GM21515 (cell line): ENCODE measurements around the gene SPAG17.

Source experiments
- ATAC-seq: cut with Tn5 transposase; IDR thresholded peaks from one replicate; pipeline ENCODE4 v1.9.1; 2021; ENCODE audit not compliant: unreplicated experiment

SPAG17 gene

DNA sequence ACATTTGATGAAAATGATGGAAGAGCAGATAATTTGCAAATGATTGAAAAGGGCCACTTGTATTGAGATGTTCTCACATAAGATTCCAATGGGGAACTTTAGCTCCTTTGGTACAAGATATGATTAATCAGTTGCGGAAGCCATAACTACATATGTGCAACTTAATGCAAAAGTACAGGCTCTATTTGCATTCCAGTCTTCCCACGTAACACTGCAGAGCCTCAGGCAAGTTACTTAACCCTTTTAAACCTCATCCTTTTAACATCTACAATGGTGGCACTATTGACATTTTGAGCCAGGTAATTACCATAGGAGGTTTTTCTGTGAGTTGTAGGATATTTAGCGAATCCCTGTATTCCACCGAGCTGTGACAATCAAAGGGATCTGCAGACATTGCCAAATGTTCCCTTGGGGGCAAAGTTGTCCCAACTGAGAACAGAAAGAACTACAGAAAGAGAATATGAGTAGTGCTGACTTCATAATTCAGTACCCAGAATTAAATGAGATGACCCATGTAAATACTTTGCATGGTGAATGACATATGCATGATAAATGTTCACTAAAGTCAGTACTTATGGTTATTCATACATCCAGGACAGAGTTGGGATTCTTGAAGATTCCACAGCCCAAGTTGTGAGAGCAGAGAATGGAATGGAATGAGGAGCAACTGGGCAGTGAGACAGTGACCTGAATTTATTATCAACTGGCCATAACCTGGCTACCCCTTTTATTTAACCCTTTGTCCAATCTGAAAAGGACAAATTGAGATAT lies 62.6 kb downstream of the SPAG17 start:
- no peak for ATAC-seq

DNA sequence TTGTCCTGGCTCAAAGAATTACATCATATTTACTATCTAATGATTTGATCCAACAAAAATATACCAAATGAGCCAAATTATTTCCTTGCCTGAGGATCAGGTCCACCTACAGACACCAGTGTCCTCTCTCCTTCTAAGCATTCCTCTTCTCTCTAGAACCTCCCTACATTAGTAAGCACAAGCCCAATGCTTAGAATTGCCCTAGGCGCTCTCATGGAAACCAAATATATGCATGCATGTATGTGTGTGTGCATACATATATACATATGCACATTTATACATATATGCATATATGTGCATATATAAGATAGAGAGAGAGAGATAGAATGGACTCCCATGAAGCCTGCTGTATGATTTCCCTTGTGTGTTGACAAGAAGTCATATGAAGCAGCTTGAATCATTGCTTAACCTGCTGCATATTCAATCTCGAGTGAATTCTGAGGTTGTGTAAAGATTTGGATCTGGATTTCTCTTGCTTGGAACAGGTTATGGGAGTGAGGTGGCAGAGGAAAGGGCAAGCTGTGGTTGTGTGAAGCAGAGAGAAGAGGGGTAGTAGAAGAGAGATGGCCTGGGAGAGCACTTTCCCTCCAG lies 66.1 kb downstream of the SPAG17 start:
- no peak for ATAC-seq

DNA sequence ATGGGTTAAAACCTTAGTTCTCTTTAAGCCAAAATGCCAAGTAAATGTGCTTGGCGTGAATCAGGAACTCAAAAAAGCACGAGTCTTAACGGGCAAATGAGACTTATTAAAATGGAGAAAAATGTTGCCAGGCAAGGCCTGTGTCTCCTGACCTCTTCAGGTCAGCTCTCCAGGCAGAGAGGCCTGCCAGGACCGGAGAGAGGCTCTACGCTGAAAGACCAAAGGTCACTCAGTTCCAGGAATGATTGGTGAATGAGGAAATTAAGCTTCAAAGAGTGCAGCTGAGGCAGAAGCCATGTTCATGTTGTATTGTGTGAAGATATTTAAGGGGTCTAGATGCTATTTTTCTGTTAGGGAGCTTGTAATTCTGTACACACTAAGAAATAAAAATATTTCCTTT lies 66.6 kb downstream of the SPAG17 start:
- no peak for ATAC-seq

DNA sequence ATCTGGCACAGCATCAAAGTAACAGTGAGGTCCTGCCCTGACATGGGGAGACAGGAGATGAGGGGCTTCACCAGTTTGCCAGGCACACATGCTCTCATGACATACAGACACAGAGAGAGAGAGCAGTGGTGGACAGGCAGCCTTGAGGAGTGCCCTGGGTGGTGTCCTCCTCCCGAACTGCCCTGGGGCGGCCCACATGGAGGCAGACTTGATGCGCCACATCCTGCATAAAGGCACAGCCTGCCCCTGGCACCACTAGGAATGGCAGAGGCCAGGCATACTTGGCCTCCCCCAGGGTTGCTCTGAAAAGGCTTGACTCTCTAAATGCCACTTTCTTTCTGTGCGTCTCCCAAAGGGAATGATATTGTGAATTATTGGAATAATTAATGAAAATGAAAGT lies 67.5 kb downstream of the SPAG17 start:
- no peak for ATAC-seq

DNA sequence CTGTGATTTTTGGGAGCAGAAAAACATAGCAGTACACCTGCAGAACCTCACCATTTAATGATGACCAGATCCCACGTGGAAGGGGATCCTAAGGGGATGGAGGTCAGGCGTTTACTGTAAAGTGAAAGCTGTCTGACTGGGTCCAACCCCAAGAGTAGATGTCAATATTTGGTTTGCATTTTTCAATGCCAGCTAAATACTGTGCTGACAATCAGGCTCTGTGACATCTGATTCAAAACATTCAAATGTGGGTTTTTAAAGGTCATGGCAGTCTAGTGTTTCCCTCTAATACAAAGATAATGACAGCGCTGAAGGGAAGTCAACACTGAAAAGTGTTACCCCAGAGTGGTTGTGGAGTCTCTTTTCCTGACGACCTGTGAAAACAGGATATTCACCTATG lies 68.1 kb downstream of the SPAG17 start:
- no peak for ATAC-seq

DNA sequence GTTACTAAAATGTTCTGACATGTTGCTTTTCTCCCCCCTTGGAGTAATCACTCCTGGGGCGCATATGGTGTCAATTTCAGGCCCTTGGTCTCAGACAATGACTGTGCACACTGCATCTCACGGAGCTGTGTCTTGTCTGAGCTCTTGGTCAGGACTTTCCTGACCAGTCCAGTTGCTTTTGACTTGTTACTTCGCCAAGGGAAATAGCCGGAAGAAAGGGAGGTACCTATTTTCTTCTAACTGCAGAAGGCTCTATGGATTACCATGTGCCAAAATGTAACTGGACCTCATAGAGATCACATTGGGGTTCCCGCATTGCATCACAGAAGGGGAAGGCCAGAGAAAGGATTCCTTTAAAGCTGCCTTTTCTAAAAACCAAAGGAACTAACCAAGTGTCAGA lies 68.6 kb downstream of the SPAG17 start:
- no peak for ATAC-seq

DNA sequence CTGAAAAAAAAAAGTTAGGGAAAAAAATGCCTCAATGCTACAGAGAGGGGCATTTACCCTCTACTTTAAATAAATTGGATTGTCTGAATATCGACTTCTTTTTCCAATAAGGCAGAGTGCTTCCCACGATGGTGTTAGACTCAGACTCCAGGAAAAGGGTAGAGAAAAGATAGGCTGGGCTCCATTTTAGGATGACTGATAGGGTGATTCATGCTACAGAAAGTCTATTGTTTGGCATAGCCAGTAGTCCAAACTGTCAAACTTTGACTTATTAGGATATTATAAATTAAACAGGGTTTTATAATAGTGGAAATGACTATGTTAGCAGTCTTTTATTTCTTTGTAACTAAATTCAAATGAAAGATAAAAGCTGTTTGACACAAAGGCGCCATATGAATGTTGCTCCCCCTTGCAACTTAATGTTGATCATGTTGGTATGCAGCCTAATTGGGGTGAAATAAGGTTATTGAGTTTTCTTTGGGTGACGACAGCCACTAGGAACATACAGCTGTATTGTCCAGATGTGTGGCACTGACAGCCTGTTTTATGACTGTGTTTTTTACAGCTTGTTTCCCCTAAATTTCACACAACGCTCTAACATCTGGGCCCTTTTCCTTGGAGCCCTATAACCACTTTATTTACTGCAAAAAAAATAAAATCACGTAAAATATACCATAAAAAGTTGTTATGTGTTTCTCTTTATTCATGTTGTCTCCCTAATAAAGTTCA lies 69.3 kb downstream of the SPAG17 start:
- ATAC-seq, result no peak

DNA sequence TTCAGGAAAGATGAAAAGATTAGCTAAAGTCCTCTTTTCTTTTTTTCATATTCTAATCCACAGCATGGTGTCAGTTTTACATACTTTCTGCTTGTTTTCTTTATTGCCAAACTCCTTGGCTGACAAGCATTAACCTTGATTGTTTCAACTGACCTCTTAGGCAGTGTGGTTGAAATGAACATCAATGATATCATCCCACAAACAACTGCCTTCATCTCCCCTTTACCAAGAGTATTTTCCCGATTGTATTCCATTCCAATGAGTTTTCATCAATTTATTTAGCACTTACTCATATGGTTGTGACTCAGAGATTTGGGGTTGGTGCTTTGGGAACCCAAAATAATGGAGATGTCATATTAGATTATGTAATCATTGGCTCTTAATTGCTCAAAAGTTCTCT lies 71.8 kb downstream of the SPAG17 start:
- ATAC-seq, result no peak

DNA sequence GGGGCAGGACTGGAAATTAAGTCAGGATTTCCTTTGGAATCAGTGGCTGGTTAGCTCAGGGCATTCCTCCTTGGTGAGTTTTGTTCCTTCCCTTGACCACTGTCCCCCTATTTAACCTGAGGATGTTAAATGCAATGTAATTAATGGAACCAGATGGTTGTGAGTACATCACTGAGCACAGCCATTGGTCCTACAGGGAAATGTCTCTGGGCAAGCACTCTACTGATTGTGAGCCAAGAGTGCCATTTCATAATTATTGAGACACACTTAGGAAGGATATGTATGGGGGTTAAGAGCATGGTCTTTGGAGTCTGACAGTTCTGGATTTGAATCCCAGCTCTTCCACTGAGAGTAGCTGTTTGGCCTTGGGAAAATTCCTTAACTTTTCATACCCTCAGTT lies 74.4 kb downstream of the SPAG17 start:
- no peak for ATAC-seq

DNA sequence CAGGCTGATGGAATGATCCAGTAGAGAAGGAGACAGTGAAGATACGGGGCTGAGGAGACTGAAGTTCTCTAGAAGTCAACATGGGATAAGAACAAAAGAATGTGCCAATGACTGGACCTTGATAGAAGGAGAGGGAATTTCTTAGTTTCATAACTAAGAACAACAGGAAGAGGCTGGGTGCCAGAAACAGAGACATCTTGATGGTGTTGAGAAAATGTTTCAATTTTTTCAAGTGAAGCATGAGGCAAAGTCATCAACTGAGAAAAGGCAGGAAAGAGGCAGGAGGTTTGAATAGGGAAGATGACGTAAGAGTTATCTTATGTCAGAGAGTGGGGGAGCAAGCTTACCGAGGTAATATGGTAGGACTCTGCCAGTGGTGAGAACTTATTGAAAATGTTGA lies 80.1 kb downstream of the SPAG17 start:
- ATAC-seq, result no peak

DNA sequence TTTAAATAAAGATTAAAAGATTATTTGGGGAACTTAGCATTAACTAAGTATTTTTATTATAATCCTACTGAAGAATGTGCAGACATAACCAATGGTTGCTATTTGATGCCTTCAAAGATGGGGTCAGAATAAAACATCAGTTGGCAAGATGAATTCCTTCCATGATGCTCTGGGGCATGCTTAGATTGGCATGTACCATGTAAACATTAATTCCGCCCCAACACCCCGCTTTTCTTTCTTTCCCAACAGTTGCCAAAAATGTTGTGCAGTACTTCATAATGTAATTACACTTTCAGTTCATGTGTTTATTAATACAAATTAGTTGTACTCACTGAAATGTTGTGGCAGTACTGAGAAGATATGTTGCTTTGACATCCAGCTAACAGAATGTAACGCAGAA lies 82.6 kb downstream of the SPAG17 start:
- no peak for ATAC-seq

DNA sequence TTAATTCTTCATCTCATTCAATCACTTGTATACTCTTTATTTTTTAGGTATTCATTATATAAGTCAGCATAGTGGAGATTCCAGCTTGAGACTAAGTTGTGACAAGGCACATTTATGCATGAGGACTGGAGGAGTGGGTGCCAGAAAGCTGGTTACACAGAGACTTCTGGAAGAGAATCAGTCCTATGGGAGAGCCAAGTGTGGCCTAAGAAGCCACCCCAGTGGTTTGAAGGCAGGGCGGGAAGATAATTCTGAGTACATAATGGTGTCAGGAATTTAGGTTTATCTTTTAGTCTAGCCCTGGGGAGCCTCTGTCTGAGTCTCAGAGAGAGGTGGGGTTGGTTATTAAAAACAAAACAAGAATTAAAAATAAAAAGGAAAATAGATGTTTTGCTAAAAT lies 83.0 kb downstream of the SPAG17 start:
- no peak for ATAC-seq

DNA sequence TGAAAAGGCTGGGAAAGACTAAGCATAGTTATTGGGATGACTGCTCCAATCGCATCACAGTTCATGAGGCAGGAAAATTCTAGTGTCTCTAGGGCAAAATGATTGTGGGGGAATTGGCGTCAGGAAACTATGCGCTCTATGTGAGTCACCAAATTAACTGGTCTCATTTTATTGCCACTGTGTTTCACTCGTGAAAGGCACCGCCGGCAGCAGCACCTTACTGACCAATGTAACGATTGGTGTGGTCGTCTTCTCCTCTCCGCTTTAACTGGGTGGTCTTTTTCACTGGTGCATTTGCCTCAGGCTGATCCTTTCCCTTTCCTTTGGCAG lies 83.5 kb downstream of the SPAG17 start:
- no peak for ATAC-seq

DNA sequence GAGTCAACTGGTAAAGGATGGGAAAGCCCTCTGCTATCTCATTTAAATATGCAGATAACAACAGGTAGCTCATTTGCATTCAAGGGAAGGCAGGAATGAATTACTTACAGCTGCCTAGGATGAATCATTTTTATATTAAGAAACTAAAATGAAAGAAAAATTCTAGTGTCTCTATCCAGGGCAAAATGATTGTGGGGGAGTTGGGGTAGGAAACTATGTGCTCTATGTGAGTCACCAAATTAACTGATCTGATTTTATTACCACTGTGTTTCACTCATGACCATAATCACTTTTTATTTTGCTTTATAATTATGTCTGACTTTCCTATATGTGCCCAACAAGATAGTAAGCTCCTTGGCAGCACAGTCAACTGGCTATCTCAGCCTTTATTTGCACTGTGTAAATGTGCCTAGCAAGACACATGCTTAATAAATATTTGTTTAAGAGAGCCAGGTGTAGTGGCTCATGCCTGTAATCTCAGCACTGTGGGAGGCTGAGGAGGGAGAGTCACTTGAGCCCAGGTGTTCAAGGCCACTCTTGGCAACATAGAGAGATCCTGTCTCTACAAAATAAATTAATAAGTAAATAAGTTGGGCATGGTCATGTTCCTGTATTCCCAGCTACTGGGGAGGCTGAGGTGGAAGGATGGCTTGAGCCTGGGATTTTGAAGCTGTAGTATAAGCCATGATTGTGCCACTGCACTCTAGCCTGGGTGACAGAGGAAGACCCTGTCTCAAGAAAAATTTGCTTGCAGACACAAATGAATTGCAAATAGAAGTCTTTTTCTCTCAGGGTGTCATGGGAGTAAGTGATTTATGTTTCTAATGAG lies 84.1 kb downstream of the SPAG17 start:
- no peak for ATAC-seq

DNA sequence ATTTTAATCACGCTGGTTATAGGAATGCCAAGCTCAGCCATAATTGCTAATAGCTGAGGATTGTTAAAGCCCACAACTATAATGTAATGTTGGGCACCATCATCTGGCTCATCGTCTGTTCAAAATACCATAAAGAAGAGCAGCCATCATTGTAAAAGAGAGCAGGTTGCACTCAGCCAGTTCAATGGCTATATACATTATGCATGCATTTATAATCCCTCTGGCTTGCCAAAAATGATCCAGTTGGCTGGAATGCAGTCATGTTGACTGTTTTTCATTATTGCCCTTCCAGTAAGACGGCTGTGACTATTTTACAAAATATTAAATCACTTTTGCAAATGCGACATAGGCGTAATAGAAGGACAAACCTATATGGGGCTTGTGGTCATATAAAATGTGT lies 85.3 kb downstream of the SPAG17 start:
- ATAC-seq, result no peak

DNA sequence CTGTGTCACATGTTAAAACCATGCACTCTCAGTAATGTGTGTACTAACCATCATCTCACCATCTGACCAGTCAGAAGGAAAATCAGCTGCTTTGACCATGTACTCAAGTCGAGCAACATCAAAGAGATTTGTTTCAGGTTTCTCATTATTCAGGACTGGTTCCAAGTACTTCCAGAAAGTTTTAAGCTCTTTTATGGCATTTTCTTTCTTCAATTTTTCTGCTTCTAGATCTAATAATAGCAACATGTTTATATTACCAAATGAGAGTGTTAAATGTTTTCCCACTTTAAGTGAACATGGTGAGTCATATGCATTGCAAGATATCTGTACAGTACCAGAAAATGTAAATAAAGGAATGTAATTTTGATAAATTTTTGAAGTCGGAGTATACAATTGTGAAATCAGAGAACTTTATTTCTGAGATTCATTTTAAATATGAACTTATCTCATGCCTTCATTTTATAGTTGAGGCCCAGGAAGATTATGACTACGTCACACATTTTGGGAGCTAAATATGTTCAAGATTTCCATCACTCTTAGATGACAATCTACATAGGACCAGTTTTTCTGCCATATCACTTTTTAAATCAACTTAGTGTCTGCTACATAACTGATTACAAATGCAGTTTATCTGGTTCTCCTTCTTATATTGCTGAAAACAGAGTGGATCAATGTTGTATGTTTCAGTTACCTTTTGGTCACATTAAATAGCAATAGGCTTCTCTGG lies 87.2 kb downstream of the SPAG17 start:
- no peak for ATAC-seq

DNA sequence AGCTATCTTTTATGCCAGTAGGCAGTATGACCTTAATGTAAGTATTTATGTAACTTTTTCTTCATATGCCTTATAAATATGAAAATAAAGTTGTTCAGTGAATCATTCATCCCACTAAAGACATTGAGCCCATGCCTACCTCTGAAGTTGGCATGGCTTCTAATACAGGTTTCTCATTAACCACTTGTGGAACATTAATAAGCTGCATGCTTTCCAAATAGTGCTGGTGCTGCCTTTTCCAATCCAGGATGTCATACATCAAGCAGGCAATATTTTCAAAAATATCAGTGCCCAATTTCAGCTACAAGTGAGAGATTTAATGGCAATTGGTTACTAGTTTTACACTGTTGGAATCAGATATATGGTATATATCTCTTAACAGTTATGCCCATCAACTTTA lies 92.0 kb downstream of the SPAG17 start:
- ATAC-seq, result no peak

DNA sequence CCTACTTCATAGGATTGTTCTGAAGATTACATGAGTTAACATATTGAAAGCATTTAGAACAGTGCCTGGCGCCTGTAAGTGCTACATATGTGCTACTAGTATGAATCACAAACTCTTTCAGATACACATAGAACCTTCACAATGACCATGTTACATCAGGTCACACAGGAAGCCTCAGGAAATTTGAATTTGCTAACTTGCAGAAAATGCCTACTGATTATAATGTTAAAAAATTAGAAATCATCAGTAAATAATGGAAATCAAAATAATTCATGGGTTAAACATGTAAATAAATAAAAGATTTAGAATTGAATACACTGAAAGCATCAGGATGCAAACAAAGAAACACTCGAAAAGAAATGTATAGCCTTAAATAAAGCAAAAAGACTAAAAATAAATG lies 94.9 kb downstream of the SPAG17 start:
- no peak for ATAC-seq

DNA sequence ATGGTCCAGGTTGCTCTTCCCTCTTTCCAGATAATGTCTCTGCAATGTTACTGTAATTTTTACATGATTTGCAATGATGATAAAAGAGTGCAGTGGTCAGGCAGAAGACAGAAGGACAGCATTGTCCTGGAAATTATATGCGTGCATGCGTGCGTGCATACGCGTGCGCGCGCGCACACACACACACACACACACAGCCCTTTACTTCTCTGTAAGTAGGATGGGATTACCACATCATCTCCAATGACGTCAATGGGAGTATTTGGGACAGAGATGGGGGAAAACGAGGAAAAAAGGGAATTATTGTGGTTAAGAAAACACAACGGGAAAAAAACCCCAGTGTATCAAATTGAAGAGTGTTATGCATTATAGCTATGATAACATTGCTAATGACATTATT lies 99.7 kb downstream of the SPAG17 start:
- ATAC-seq, result no peak

DNA sequence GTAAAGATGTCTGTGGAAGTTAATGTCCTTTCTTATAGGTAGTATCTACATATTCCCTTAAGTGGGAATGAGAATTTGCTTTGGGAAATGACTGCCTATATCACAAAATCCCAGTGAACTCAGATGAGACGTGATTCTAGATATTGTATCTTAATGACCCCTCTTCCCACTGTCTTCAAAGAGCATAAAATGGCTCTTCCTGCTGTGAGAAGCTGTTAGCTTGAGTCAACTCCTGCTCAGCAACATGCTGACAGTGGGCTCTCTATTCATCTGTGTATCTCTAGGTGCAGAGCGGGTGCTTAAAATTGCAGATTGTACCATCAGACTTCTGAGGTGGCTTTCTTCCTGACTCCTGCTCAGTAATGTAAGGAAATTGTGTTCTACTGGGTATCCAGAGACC lies 100.6 kb downstream of the SPAG17 start:
- no peak for ATAC-seq

DNA sequence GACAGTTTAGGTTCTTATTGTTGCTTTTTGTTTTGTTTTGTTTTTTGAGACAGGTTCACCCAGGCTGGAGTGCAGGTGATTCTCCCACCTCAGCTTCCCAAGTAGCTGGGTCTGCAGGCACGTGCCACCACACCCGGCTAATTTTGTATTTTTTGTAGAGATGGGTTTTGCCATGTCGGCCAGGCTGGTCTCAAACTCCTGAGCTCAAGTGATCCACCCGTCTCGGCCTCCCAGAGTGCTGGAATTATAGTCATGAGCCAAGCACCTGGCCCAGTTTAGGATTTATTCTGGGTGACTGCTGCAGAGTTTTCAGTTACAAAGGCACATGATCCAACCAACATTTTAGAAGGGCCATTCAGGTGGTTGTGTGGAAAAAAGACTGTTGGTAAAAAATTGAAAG lies 102.0 kb downstream of the SPAG17 start:
- ATAC-seq, result no peak
